T-helper 2 cell treated with Interferon-gamma antibody and Interleukin-4, amounts not matched to agents 5 μg/mL and 100 μg/mL, for 36 hours (primary cell): ENCODE data around the gene CACNA1C.

Source experiments
- DNase-seq: peaks from one replicate; pipeline ENCODE4 v3.0.0; 2021; ENCODE audit warnings: low spot score
- H3K27ac Mint-ChIP-seq: one replicate; pipeline ENCODE4 v1.8.0; 2021; ENCODE audit warnings: mild to moderate bottlenecking, mixed read lengths
- H3K27me3 Mint-ChIP-seq: one replicate; pipeline ENCODE4 v1.8.0; 2021; ENCODE audit warnings: low read depth, mixed read lengths
- H3K36me3 Mint-ChIP-seq: one replicate; pipeline ENCODE4 v1.8.0; 2021; ENCODE audit warnings: low read depth, mixed read lengths
- H3K4me1 Mint-ChIP-seq: one replicate; pipeline ENCODE4 v1.8.0; 2021; ENCODE audit warnings: low read depth, mixed read lengths
- H3K4me3 Mint-ChIP-seq: one replicate; pipeline ENCODE4 v1.8.0; 2022; ENCODE audit warnings: mild to moderate bottlenecking, moderate library complexity, mixed read lengths
- H3K9me3 Mint-ChIP-seq: one replicate; pipeline ENCODE4 v1.8.0; 2021; ENCODE audit warnings: mixed read lengths

CACNA1C gene

DNA sequence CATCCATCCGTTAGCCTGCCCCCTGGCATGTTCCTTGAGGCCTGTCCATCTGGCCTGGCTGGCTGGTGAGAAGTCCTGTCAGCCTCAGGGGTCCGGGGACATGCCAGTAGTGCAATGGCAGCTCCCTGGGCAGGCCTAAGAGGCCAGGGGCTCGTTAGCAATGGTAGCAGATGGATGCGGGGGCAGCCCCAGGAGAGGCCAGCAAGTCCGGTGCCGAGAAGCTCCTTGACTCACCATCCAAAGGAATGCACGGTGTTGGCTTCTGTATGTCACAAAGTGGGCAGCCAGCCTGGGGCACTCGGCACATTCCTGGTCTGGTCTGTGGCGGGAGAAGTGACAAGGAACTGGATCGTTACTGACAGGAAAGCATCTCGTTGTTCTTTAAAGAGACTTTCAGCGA lies 319.9 kb downstream of the CACNA1C start:
- Mint-ChIP-seq H3K9me3 (no peaks in the 10 kb centered on the region), H3K4me3 (no peak overlapping the region), H3K27me3 (peaks cover 22% of the 10 kb centered on the region), H3K4me1 (no peaks in the 10 kb centered on the region), H3K36me3 (no peaks in the 10 kb centered on the region), H3K27ac (no peak overlapping the region)
- DNase-seq, result no peak

DNA sequence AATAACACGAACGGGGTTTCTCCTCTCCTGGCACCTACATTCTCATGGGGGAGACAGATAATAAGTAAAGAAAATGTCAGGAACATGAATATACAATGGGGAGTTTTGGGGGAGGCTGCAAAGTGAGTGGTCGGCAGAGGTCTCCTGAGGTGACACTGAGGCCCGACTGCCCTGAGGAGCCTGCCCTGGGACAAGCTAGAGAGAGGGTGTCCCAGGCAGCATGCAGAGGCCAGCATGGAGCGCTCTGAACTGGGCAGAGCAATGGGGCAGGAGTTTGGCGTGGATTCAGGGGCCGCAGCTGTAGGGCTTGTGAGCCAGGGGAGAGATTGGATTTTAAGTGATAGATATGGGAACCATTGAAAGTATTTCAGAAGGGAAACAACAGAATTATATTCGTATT lies 320.5 kb downstream of the CACNA1C start:
- peaks cover 18% of the 10 kb centered on the region for H3K27me3 Mint-ChIP-seq
- no peak overlapping the region for H3K4me3 Mint-ChIP-seq
- H3K27ac Mint-ChIP-seq, result no peak overlapping the region
- H3K9me3 Mint-ChIP-seq, result no peaks in the 10 kb centered on the region
- H3K4me1 Mint-ChIP-seq, result no peaks in the 10 kb centered on the region
- no peak for DNase-seq
- no peaks in the 10 kb centered on the region for H3K36me3 Mint-ChIP-seq

GRCh38 chr12:2374092-2374906 lies 321.5 kb downstream of the CACNA1C start:
- Mint-ChIP-seq H3K9me3 (no peaks in the 10 kb centered on the region), H3K27ac (no peak overlapping the region), H3K4me1 (peaks cover 8% of the 10 kb centered on the region), H3K4me3 (no peak overlapping the region), H3K27me3 (peaks cover 14% of the 10 kb centered on the region), H3K36me3 (no peaks in the 10 kb centered on the region)
- DNase-seq, result no peak

GRCh38 chr12:2375871-2376270 lies 323.1 kb downstream of the CACNA1C start:
- H3K9me3 Mint-ChIP-seq, result no peaks in the 10 kb centered on the region
- no peak overlapping the region for H3K27ac Mint-ChIP-seq
- no peaks in the 10 kb centered on the region for H3K36me3 Mint-ChIP-seq
- H3K4me3 Mint-ChIP-seq, result no peak overlapping the region
- peaks cover 10% of the 10 kb centered on the region for H3K4me1 Mint-ChIP-seq
- DNase-seq, result no peak
- peaks cover 7% of the 10 kb centered on the region for H3K27me3 Mint-ChIP-seq

DNA sequence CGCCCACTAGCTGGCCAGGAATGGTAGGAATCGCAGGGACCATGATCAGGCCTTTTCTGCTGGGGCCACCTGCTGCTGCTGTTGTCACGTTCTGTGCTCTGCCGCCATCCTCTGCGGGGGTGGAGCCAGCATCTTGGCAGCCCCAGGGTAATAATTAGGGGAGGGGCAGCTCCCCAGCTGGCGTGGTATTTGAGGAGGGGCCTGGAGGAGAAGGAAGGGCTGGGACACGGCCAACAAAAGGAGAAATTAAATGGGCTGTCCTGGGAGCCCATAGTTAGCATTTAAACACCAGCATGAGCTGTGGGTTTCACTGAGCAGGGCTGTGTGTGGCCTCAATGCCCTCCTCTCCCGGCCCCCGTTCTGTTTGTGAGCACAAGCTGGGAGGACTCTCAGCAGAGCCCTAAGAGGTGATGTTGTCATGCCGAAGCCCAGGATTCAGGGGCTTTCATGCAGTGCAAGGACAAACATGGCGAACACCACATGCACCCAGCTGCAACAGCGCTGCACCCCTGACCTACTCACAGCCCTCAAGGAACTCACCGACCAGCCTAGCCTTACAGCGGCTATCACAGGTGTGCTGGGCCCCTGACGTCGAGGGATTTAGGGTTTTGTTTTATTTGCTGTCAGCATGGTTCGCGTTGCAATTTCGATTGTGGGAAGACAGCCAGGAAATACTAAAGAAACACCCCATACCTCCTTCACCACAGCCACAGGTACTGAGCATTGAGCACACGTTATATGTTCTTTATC lies 324.3 kb downstream of the CACNA1C start:
- DNase-seq, result no peak
- no peaks in the 10 kb centered on the region for H3K36me3 Mint-ChIP-seq
- H3K27me3 Mint-ChIP-seq, result peaks cover 4% of the 10 kb centered on the region
- H3K4me1 Mint-ChIP-seq, result peaks cover 10% of the 10 kb centered on the region
- H3K9me3 Mint-ChIP-seq, result no peaks in the 10 kb centered on the region
- no peak overlapping the region for H3K27ac Mint-ChIP-seq
- no peak overlapping the region for H3K4me3 Mint-ChIP-seq

- Mint-ChIP-seq H3K27ac (peak overlapping the region; percentile 32), H3K36me3 (no peaks in the 10 kb centered on the region), H3K9me3 (no peaks in the 10 kb centered on the region), H3K27me3 (peaks cover 8% of the 10 kb centered on the region), H3K4me1 (peaks cover 10% of the 10 kb centered on the region), H3K4me3 (peak overlapping the region; percentile 8)
- DNase-seq, result no peak
These were observed 326.1 kb downstream of the CACNA1C start for GRCh38 chr12:2378835-2379330.

- no peak for DNase-seq
- no peaks in the 10 kb centered on the region for H3K9me3 Mint-ChIP-seq
- H3K4me3 Mint-ChIP-seq, result no peak overlapping the region
- peaks cover 10% of the 10 kb centered on the region for H3K4me1 Mint-ChIP-seq
- H3K27me3 Mint-ChIP-seq, result peaks cover 5% of the 10 kb centered on the region
- H3K36me3 Mint-ChIP-seq, result no peaks in the 10 kb centered on the region
- no peak overlapping the region for H3K27ac Mint-ChIP-seq
These were observed 328.2 kb downstream of the CACNA1C start for GRCh38 chr12:2380946-2381345.

DNA sequence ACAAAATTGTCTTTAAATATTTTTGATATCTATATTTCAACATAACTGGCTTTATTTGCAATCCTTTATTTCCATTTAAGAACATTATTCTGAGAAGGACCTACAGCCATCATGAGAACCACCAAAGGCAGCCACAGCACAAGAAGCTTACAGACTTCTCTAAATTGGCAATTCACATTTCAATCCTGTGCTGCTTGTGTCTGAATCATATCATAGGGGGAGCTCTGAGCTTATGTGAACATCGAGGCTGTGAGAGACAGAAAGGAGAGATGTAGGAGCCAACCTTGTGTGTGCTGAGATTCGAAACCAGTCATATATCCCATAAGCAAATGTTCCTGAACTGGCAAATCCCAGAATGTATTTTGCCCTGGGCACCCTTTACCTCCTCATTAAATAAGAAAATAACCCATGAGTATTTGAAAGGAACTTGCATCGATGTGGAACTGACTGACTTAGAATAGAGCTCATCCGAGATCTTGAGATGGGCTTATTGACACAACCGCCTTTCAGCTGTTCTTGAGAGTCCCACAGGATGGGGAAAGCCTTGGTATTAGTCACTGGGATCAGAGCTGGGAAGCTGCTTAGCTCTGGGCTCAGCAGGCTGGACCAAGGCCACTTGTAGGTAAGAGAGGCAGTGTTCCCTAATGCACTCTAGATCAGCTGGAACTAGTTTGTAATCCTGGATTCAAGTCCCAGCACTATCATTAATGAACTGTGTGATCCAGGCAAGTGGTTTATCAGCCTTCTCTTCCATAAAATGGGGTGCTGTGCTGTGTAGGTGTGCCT lies 329.8 kb downstream of the CACNA1C start:
- no peaks in the 10 kb centered on the region for H3K36me3 Mint-ChIP-seq
- H3K27me3 Mint-ChIP-seq, result peaks cover 5% of the 10 kb centered on the region
- no peak for DNase-seq
- H3K4me1 Mint-ChIP-seq, result peaks cover 10% of the 10 kb centered on the region
- no peak overlapping the region for H3K27ac Mint-ChIP-seq
- H3K4me3 Mint-ChIP-seq, result no peak overlapping the region
- H3K9me3 Mint-ChIP-seq, result no peaks in the 10 kb centered on the region

DNA sequence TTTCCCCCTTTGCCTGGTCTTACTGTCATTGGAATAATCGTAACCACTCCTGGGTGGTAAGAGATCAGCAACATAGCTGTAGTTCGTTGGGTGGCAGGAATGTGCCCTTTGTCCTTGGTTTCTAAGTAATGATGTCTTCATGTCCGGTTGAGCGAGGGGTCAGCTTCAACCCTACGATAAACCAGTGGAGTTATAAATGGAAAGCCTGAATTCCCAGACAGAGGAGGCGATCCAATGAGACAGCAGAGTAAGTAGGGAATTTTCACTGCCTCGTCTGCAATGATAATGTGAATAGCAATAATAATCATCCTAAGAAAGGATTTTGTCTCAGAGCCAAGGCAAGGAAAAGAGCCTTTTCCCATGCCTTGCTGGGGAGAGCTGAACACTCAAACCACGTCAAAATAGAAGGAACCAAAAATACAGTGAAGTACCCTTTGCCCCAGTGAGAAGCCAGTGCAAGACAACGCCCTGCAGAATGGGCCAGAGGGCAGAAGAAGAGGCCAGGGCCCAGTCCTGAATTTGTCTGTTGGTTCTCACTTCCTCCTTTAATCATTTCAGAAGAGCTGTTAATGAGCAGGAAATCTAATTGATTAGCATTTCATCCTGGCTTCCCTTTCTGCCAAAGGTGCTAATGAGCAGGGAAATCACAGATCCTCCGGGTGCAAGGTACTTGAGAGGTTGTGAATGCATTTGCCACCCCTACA lies 330.7 kb downstream of the CACNA1C start:
- peaks cover 10% of the 10 kb centered on the region for H3K4me1 Mint-ChIP-seq
- no peak overlapping the region for H3K4me3 Mint-ChIP-seq
- no peak for DNase-seq
- peaks cover 5% of the 10 kb centered on the region for H3K27me3 Mint-ChIP-seq
- H3K36me3 Mint-ChIP-seq, result no peaks in the 10 kb centered on the region
- no peak overlapping the region for H3K27ac Mint-ChIP-seq
- H3K9me3 Mint-ChIP-seq, result no peaks in the 10 kb centered on the region

- H3K4me3 Mint-ChIP-seq, result no peak overlapping the region
- no peaks in the 10 kb centered on the region for H3K36me3 Mint-ChIP-seq
- peaks cover 5% of the 10 kb centered on the region for H3K27me3 Mint-ChIP-seq
- H3K27ac Mint-ChIP-seq, result no peak overlapping the region
- no peak for DNase-seq
- H3K9me3 Mint-ChIP-seq, result no peaks in the 10 kb centered on the region
- H3K4me1 Mint-ChIP-seq, result peaks cover 5% of the 10 kb centered on the region
These were observed 331.2 kb downstream of the CACNA1C start for GRCh38 chr12:2384029-2384386.

DNA sequence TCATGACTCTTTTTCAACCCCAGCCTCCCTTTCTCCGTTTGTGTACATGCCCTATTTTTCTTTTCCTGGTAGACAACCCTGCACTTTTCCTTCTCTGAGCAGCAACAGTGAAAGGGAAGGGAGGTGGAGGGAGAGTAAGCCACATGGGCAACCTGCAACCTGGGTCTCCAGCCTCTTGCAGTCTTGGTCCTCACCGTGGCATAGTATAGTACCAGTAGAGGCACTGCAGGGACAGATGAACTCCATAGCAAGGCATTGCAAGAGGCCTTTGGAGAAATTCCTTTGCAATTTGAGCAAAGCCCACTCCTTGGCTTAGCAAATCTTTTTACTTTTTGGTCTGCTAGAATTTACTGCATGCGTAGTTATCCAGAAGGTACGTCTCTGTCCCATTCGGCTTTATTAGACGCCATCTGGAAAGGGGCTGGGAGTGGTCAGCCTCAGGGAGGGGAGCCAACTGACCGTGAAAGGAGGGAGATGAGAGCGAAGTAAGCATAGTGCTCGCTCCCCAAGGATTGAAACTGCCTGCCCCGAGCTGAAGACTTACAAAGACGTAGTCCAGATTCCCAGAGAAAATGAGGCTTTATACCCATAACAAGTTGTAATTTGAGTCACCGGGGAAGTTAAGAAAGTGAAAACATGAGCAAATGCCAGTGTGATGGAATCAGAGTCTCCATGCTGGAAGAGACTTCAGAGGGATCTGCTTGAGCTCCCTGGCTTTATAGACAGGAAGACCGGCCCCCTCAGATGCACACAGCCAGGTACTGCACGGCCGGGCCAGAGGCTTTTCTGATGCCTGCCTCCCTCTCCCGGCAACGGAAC lies 332.0 kb downstream of the CACNA1C start:
- Mint-ChIP-seq H3K4me3 (no peak overlapping the region), H3K27me3 (peaks cover 5% of the 10 kb centered on the region), H3K4me1 (no peaks in the 10 kb centered on the region), H3K36me3 (no peaks in the 10 kb centered on the region), H3K9me3 (no peaks in the 10 kb centered on the region), H3K27ac (no peak overlapping the region)
- DNase-seq, result no peak

DNA sequence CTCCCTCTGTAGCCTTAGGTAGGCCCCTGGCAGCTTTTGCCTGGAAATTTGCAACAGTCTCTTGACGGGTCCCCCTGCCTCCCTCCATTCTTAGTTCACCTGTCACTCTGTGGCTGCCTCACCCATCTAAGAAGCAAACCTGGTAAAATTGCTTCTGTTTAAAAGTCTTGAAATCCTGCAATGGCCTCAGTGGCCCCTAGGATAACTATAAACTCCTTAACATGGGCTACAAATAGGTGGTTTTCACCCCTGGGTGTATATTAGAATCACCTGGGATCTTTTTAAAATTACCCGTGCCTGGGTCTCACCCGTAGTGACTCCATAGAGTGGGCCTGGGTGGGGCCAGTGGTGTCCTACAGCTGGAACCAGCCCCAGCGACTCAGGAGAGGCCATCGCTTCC lies 332.7 kb downstream of the CACNA1C start:
- no peak overlapping the region for H3K4me3 Mint-ChIP-seq
- H3K27ac Mint-ChIP-seq, result no peak overlapping the region
- H3K4me1 Mint-ChIP-seq, result no peaks in the 10 kb centered on the region
- no peak for DNase-seq
- no peaks in the 10 kb centered on the region for H3K9me3 Mint-ChIP-seq
- H3K36me3 Mint-ChIP-seq, result no peaks in the 10 kb centered on the region
- H3K27me3 Mint-ChIP-seq, result peaks cover 5% of the 10 kb centered on the region

DNA sequence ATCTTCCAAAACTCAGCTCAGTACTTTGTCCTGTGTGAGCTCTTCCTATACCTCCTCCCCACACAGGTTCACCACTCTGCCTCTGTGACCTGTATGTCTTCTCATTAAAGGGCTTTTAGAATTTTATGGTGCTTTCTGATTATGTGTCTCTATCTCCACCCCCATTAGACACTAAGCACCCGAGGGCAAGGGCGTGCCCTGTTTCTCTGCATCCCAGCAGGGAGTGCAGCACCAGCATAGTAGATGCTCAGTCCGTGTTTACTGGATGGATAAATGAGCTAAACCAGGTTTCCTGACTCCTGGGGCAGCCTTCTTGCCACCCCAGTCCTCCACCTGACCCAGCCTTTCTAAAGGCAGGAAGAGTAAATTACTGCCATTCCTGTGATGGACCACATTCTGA lies 333.8 kb downstream of the CACNA1C start:
- Mint-ChIP-seq H3K27me3 (peaks cover 13% of the 10 kb centered on the region), H3K4me1 (no peaks in the 10 kb centered on the region), H3K27ac (no peak overlapping the region), H3K4me3 (no peak overlapping the region), H3K9me3 (no peaks in the 10 kb centered on the region), H3K36me3 (no peaks in the 10 kb centered on the region)
- DNase-seq, result no peak
